ENCODE measurements around the gene PCNX2. TPM values are rescaled to one million over a fixed set of nuclear protein-coding genes. Genes with fewer than 3 reads are reported as not detected.

Gene PCNX2
- total RNA-seq, 1 experiment from 2014 or later = 18.6 TPM

DNA sequence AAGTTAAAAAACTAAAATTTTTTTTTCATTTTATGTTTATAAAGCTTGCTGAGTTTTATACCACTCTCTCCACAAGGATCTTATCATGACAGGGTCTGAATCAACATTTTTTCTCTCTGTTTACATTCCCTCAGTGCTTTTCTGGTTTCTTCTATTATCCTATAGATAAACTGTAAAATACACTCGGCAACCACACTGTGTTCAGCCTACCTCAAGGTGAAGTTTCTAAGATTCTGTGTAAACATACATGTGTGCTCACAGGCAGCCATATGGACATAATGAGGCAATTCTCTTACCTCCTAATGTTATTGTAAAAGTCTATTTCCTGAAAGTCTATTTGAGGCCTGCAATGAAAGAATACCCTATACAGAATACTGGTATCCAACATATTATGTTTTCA lies 230.5 kb downstream of the PCNX2 start:
- Histone ChIP-seq H3K4me2 (no peak overlapping the region), H4K20me1 (ENCODE audit: insufficient read depth) (no peaks in the 10 kb centered on the region), H3K36me3 (ENCODE audit: low read depth) (no peaks in the 10 kb centered on the region), H3K27ac (no peak overlapping the region), H3K4me1 (replicated peaks; ENCODE audit: insufficient read depth) (no peaks in the 10 kb centered on the region), H3K4me3 (no peak overlapping the region), H3K9me2 (ENCODE audit: insufficient read depth) (no peaks in the 10 kb centered on the region), H3K9me3 (ENCODE audit: insufficient read depth, low read depth) (no peaks in the 10 kb centered on the region), H3K79me2 (ENCODE audit: low read depth) (no peaks in the 10 kb centered on the region), H3F3A (ENCODE audit: insufficient read depth, low read depth) (no peaks in the 10 kb centered on the region), H3K27me3 (ENCODE audit: insufficient read depth, low read depth) (no peaks in the 10 kb centered on the region), H2AFZ (no peak overlapping the region)
- DNase-seq = no peak
- BruUV-seq (replicated peaks) = no TSS peak
- TF ChIP-seq EZH2 (IDR thresholded peaks at IDR 0.05; ENCODE audit: low read depth) = no peak
- TF ChIP-seq, protein P1, sequence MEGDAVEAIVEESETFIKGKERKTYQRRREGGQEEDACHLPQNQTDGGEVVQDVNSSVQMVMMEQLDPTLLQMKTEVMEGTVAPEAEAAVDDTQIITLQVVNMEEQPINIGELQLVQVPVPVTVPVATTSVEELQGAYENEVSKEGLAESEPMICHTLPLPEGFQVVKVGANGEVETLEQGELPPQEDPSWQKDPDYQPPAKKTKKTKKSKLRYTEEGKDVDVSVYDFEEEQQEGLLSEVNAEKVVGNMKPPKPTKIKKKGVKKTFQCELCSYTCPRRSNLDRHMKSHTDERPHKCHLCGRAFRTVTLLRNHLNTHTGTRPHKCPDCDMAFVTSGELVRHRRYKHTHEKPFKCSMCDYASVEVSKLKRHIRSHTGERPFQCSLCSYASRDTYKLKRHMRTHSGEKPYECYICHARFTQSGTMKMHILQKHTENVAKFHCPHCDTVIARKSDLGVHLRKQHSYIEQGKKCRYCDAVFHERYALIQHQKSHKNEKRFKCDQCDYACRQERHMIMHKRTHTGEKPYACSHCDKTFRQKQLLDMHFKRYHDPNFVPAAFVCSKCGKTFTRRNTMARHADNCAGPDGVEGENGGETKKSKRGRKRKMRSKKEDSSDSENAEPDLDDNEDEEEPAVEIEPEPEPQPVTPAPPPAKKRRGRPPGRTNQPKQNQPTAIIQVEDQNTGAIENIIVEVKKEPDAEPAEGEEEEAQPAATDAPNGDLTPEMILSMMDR (conservative IDR thresholded peaks at IDR 0.05) = no peak
- CTCF ChIA-PET = no interaction called here
- POLR2A ChIA-PET (ENCODE audit: unreplicated experiment) = interaction anchor here (0.7 kb wide), 1 partner anchor 1226 kb away, joined by 4 read pairs; no protein-coding TSS in a partner anchor
- intact Hi-C loops (cut with micrococcal nuclease; ENCODE audit: unreplicated experiment) = no loop called here

DNA sequence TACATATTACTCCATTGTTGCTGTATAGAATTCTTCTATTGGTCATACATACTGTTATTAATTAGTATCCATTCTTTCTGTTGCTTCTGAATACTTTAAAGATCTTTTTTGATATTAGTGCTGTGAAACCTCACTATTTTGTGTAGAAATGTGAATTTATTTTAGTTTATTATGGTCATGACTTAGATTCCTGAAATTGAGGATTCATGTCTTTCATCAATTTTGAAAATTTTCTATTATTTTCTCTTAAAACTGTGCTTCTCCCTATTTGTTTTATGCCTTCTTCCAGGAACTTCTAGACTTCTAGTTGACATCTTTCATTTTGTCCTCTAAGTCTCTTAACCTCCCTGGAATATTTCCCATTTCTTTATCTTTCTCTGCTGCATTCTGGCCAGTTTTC lies 232.1 kb downstream of the PCNX2 start:
- no peak for TF ChIP-seq EZH2 (IDR thresholded peaks at IDR 0.05; ENCODE audit: low read depth)
- TF ChIP-seq, protein P1 (conservative IDR thresholded peaks at IDR 0.05) = no peak
- no peaks in the 10 kb centered on the region for H4K20me1 ChIP-seq (ENCODE audit: insufficient read depth)
- POLR2A ChIA-PET (ENCODE audit: unreplicated experiment) = no interaction called here

DNA sequence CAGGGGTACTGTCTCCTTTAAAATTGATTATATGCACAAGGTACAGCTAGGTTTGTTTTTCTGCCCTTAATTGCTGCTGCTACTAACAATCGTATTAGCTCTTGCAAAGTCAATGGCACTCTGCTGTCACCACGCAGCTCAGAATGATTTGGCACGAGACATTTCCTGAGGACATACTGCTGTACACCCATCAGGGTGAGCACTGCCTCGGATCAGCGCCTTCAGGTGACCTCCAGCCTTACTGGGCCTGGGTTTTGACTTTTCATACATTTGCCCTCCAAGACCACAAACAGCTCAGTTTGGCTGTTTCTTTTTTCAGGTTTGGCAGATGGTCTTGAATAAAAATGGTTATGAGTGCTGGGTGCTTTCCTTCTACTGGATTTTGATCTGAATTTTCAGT lies 234.3 kb downstream of the PCNX2 start:
- no peak overlapping the region for H3K27ac ChIP-seq
- intact Hi-C loops (cut with micrococcal nuclease; ENCODE audit: unreplicated experiment) = no loop called here
- H3K9me2 ChIP-seq (ENCODE audit: insufficient read depth) = no peaks in the 10 kb centered on the region
- no TSS peak for BruUV-seq (replicated peaks)
- H3K4me3 ChIP-seq = no peak overlapping the region
- TF ChIP-seq EZH2 (IDR thresholded peaks at IDR 0.05; ENCODE audit: low read depth) = no peak
- TF ChIP-seq, protein P1 (conservative IDR thresholded peaks at IDR 0.05) = no peak
- H2AFZ ChIP-seq = no peak overlapping the region
- no peak for DNase-seq
- no peaks in the 10 kb centered on the region for H4K20me1 ChIP-seq (ENCODE audit: insufficient read depth)
- CTCF ChIA-PET = no interaction called here
- H3K27me3 ChIP-seq (ENCODE audit: insufficient read depth, low read depth) = no peaks in the 10 kb centered on the region
- H3F3A ChIP-seq (ENCODE audit: insufficient read depth, low read depth) = no peaks in the 10 kb centered on the region
- POLR2A ChIA-PET (ENCODE audit: unreplicated experiment) = no interaction called here
- H3K79me2 ChIP-seq (ENCODE audit: low read depth) = no peaks in the 10 kb centered on the region
- no peaks in the 10 kb centered on the region for H3K36me3 ChIP-seq (ENCODE audit: low read depth)
- H3K9me3 ChIP-seq (ENCODE audit: insufficient read depth, low read depth) = no peaks in the 10 kb centered on the region
- no peaks in the 10 kb centered on the region for H3K4me1 ChIP-seq (replicated peaks; ENCODE audit: insufficient read depth)
- H3K4me2 ChIP-seq = no peak overlapping the region

More for the DNA sequence above, 232.1 kb downstream of the PCNX2 start:
- no peaks in the 10 kb centered on the region for H3K4me1 ChIP-seq (replicated peaks; ENCODE audit: insufficient read depth)
- no peaks in the 10 kb centered on the region for H3K9me3 ChIP-seq (ENCODE audit: insufficient read depth, low read depth)
- H3K4me3 ChIP-seq = no peak overlapping the region
- H3K79me2 ChIP-seq (ENCODE audit: low read depth) = no peaks in the 10 kb centered on the region
- no TSS peak for BruUV-seq (replicated peaks)
- CTCF ChIA-PET = no interaction called here
- DNase-seq = no peak
- no peak overlapping the region for H3K4me2 ChIP-seq
- no peaks in the 10 kb centered on the region for H3K36me3 ChIP-seq (ENCODE audit: low read depth)
- intact Hi-C loops (cut with micrococcal nuclease; ENCODE audit: unreplicated experiment) = no loop called here
- no peaks in the 10 kb centered on the region for H3F3A ChIP-seq (ENCODE audit: insufficient read depth, low read depth)
- H2AFZ ChIP-seq = no peak overlapping the region
- no peaks in the 10 kb centered on the region for H3K27me3 ChIP-seq (ENCODE audit: insufficient read depth, low read depth)
- no peak overlapping the region for H3K27ac ChIP-seq
- H3K9me2 ChIP-seq (ENCODE audit: insufficient read depth) = no peaks in the 10 kb centered on the region

Measured in PC-9 (cell line).